Measurements from ENCODE around the gene ZNF564.
"Not testable (repeated sequence)": the region's sequence is repeated elsewhere in the genome, so short reads cannot be mapped to it uniquely, and the experiment has no call there.

Gene ZNF564

DNA sequence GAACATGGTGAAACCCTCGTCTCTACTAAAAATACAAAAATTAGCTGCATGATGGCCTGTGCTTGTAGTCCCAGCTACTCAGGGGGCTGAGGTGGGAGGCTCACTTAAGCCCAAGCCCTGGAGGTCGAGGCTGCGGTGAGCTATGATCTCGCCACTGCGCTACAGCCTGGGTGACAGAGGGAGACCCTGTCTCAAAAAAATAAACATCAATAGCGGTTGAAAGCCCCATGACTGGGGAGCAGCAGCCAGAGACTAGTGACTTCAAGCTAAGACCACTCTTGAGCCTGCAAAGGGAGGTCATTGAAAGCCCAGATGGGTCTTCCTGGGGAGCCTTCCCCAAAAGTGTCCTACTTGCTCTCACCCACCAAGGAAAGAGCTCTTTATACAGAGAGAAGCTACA is 54.8 kb downstream of the ZNF564 start:
- DNase-seq = no peak

GRCh38 chr19:12495002-12495802 is 56.1 kb downstream of the ZNF564 start:
- peak; percentile 66 for DNase-seq

GRCh38 chr19:12494260-12494860 is 56.9 kb downstream of the ZNF564 start:
- DNase-seq = no peak

GRCh38 chr19:12486265-12486783 is 65.0 kb downstream of the ZNF564 start:
- DNase-seq = not testable (repeated sequence)

DNA sequence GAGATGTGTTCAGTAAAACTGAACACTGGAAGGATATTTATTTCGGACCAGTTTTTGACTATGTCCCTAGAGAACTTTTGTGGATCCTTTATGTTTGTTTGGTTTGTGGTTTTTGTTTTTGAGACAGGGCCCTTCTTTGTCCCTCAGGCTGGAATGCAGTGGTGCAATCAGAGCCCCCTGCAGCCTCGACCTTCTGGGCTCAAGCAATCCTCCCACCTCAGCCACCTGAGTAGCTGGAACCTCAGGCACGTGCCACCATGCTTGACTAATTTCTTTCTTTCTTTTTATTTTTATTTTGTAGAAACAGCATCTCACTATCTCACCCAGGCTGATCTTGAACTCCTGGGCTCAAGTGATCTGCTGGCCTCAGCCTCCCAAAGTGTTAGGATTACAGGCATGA is 65.7 kb downstream of the ZNF564 start:
- no peak for DNase-seq

- DNase-seq = no peak
Observed at GRCh38 chr19:12485052-12485416, 66.2 kb downstream of the ZNF564 start.

GRCh38 chr19:12484371-12485051 is 66.8 kb downstream of the ZNF564 start, which contains the start of gene ZNF709:
Gene ZNF709 (minus strand): TSS chr19:12484816. CDS start chr19:12484657, 159 bp downstream.
- peak; percentile 61 for DNase-seq

DNA sequence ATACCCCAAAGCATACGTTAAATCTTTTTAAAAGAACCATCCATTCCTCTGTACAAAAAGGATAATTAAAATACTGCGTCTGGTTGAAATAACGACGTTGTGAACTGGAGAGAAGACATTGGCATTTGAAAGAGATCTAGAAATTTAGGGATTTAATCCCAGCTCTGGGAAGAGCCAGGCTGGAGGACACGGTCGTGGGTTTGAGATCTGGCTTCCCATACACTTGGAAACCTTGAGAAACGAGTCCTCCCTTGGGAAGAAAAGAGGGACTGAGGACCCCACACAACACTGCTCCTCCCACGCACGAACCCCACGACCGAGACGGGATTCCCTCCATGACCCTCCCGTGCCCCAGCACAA is 67.3 kb downstream of the ZNF564 start:
- no peak for DNase-seq

DNA sequence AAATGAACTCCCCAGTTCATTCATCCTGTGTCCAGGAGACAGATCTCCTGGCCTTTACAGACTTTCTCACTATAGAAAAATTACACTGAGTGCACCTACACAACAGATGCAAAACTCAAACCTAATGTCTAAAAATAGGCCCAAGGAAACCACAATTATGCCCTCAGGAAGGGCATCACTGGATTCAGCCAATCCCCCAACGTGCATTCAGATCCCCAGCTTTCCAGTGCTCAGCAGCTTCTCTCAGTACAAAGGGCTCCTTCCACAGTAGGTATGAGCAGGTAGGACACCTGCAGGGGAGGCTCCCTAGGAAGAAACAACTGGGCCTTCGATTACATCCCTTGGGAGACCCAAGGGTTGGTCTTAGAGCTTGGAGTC is 68.8 kb downstream of the ZNF564 start:
- DNase-seq = no peak

GRCh38 chr19:12481781-12482508 is 69.3 kb downstream of the ZNF564 start:
- no peak for DNase-seq

- no peak for DNase-seq
Observed at GRCh38 chr19:12478234-12478941, 72.9 kb downstream of the ZNF564 start.

All from NCI-H1694 treated with DMSO at 0.1 percent for 48 hours (cell line).